T-helper 17 cell (primary cell): ENCODE measurements around the gene DBF4B. TPM values are rescaled to one million over a fixed set of nuclear protein-coding genes. Genes with fewer than 3 reads are reported as not detected.

Source experiments
- ATAC-seq: fragments of 150-1000 bp; cut with Tn5 transposase; 2 replicates; pipeline ENCODE4 v1.10.0; 2021; ENCODE audit warnings: mild to moderate bottlenecking, moderate library complexity
- DNase-seq, 3 donors: peaks; one replicate each; pipeline versions ENCODE4 v3.0.0 to v3.0.0-alpha.2; 2020 to 2021
- H3K9me3 ChIP-seq: one replicate; pipeline ENCODE4 v1.7.0; 2013; ENCODE audit warnings: low read length, mild to moderate bottlenecking; ENCODE audit not compliant: control insufficient read depth, poor library complexity, severe bottlenecking
- H3K27ac Mint-ChIP-seq: one replicate; pipeline ENCODE4 v1.8.0; 2022; ENCODE audit warnings: mild to moderate bottlenecking, moderate library complexity, mixed read lengths
- H3K27me3 Mint-ChIP-seq: one replicate; pipeline ENCODE4 v1.8.0; 2022; ENCODE audit warnings: mixed read lengths
- H3K36me3 Mint-ChIP-seq: one replicate; pipeline ENCODE4 v1.8.0; 2022; ENCODE audit warnings: low read depth, mixed read lengths
- H3K4me1 Mint-ChIP-seq: one replicate; pipeline ENCODE4 v1.8.0; 2022; ENCODE audit warnings: mild to moderate bottlenecking, mixed read lengths
- H3K4me3 Mint-ChIP-seq: one replicate; pipeline ENCODE4 v1.8.0; 2022; ENCODE audit warnings: mild to moderate bottlenecking, moderate library complexity, mixed read lengths
- total RNA-seq, 4 donors: library from RNA in 2 of 4; stranded (reverse) in 2 of 4; gene quantifications; one replicate each; pipeline ENCODE4 v1.2.3 and lab custom pipeline; 2022 to 2026

Gene DBF4B
- total RNA-seq, 2 donors from 2014 or later: 2.2 to 3.8 TPM

DNA sequence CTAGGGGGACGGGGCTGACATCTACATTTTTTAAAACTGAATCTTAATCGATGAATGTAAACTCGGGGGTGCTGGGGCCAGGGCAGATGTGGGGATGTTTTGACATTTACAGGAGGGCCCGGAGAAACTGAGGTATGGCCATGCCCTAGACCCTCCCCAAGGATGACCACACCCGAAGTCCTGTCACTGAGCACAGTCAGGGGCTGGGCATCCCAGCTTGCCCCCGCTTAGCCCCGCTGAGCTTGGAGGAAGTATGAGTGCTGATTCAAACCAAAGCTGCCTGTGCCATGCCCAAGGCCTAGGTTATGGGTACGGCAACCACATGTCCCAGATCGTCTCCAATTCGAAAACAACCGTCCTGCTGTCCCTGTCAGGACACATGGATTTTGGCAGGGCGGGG is 71.7 kb downstream of the DBF4B start:
- H3K4me3 Mint-ChIP-seq: peak overlapping the region; percentile 85
- DNase-seq (no peak), ATAC-seq (no peak)
- H3K9me3 ChIP-seq: no peaks in the 10 kb centered on the region
- H3K36me3 Mint-ChIP-seq: no peaks in the 10 kb centered on the region
- H3K27ac Mint-ChIP-seq: no peak overlapping the region
- no peaks in the 10 kb centered on the region for H3K27me3 Mint-ChIP-seq
- H3K4me1 Mint-ChIP-seq: peaks cover 11% of the 10 kb centered on the region

DNA sequence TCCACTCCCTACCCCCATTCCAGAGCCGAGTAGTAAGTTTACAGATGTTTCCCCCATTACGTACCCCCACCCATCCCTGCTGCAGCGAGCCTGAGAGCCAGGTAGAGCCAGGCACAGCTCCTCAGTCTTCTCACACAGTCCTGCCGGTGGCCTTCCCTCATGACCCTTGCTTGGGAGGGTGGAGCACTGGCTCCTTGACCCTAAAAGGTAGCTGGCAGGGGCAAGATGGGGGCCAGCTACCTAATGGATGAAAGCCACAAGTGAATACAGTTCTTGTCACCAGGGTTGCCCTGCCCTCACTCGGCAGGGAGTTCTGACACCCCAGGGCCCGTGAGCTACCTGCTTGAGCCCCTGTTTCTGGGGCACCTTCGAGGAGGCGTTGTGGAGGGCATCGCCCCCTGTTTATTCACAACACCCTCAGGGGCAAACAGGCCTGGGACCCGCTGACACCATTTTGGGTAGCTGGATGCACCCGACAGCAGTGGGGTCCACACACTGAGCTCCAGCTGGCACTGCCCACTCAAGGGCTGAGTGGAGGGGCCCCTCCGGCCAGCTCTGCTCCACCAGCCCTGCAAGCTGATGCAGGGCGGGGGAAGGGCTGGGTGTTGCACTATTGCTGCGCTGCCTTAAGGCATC is 72.5 kb downstream of the DBF4B start:
- Mint-ChIP-seq H3K36me3 (no peaks in the 10 kb centered on the region), H3K27ac (no peak overlapping the region), H3K4me1 (peaks cover 8% of the 10 kb centered on the region), H3K4me3 (no peak overlapping the region), H3K27me3 (no peaks in the 10 kb centered on the region)
- DNase-seq (no peak), ATAC-seq (no peak)
- no peaks in the 10 kb centered on the region for H3K9me3 ChIP-seq

DNA sequence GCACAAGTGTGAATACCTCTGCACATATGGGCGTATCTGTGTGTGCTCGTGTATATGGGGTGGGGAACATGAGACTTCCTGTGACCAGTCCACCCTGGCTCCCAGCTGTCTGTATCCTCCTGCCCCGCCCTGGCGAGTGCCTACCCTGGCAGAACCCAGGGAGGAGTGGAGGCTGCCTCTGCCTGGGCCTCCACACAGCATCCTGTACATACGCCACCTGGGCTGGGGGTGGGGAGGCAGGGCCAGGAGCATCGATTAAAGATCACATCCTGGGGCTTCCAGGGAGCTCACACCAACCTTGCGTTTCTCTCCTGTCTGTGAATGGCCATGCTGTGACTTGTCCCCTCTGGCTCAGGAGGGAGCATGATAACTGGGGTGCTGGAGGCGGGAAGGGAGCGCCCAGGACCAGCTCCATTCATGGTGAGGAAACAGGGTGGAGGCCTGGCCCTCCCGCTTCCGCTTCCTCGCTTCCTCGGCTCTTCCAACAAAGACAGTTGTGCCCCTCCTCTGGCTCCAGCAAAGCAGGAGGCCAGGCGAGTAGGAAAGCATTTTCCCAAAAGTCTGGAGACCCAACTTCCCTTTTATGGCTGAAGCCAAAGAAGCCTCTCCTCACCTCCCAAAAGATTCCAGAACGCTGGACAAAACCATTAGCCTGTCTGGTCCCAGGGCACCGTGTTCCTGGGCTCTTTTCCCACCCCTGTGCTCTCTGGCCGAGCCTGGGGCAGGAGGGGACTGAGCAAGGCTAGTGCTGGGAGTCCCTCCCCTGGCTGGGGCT is 73.3 kb downstream of the DBF4B start:
- Mint-ChIP-seq H3K4me3 (no peak overlapping the region), H3K27me3 (peaks cover 2% of the 10 kb centered on the region), H3K27ac (no peak overlapping the region), H3K36me3 (no peaks in the 10 kb centered on the region), H3K4me1 (peaks cover 6% of the 10 kb centered on the region)
- ATAC-seq (no peak), DNase-seq (no peak)
- H3K9me3 ChIP-seq: no peaks in the 10 kb centered on the region

DNA sequence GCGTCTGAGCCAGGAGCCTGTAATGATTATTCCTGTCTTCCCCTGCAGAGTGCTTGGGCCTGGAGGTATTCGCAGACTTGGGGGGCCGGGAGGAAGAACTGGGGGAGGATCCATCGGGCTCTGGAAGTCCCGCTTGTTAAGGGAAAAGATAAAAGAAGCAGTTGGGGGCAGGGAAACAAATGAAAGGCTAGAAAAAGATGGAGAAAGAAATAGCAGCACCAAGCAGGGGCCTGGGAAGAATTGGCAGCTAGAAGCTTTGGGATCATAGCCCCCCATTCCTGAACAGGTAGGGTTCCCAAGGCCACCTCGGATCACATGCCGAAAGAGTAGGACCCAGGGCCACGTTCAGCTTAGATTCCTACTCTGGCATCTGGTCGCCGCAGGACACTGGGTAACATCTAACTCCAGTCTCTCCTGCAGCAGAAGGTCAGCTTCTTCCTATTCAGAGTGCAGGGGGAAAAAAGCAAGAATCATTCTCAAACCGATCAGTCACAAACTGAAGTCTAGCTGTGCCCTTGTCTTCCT is 73.9 kb downstream of the DBF4B start:
- Mint-ChIP-seq H3K4me1 (peaks cover 4% of the 10 kb centered on the region), H3K36me3 (no peaks in the 10 kb centered on the region), H3K27ac (no peak overlapping the region), H3K4me3 (no peak overlapping the region), H3K27me3 (peaks cover 7% of the 10 kb centered on the region)
- DNase-seq: no peak
- no peak for ATAC-seq
- no peaks in the 10 kb centered on the region for H3K9me3 ChIP-seq

DNA sequence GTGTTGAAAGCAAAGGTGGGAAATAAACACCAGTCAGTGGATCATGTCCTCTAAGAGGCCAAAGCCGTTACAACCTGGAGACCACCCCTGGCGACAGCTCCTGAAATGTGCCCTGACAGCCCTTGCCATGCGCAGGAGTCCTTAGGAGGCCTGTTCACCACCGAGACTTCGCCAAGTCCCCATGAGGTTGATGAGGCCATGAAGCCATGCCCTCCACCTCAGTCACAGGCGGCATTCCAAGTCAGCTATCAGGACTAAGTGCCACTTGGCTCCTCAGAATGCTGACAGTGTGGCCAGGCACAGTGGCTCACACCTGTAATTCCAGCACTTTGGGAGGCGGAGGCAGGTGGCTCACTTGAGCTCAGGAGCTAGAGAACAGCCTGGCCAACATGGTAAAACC is 77.5 kb downstream of the DBF4B start:
- DNase-seq: no peak

DNA sequence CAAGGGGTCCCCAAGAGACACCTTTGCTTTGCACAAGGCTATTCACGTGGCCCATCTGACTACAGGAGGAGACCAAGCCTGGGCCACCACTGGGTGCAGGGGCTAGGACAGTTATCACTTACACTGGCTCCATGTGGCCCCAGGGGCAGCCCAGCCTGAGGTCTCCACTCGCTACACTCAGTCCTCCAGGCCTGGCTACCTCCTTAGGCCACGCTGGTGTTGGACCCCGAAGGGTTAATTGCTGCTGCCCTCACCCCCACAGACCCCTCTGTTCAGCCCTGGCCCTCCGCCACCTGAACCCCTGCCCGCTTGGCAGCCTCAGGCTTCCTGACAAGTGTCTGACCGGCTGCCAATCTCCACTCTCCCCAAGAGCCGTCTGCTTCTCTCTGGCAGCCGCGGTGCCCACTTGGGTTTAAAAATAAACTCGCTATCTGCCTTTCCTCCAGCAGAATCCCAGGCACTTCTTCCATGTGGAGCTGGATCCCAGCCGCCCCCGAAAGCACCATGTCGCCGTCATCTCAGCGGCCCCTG is 78.2 kb downstream of the DBF4B start:
- H3K9me3 ChIP-seq: no peaks in the 10 kb centered on the region
- Mint-ChIP-seq H3K27ac (no peak overlapping the region), H3K36me3 (no peaks in the 10 kb centered on the region), H3K4me3 (no peak overlapping the region), H3K4me1 (no peaks in the 10 kb centered on the region), H3K27me3 (peaks cover 7% of the 10 kb centered on the region)
- no peak for DNase-seq
- no peak for ATAC-seq

More for the DNA sequence above, 77.5 kb downstream of the DBF4B start:
- H3K9me3 ChIP-seq: no peaks in the 10 kb centered on the region
- Mint-ChIP-seq H3K36me3 (no peaks in the 10 kb centered on the region), H3K4me1 (no peaks in the 10 kb centered on the region), H3K4me3 (no peak overlapping the region), H3K27ac (no peak overlapping the region), H3K27me3 (peaks cover 7% of the 10 kb centered on the region)
- ATAC-seq: no peak

DNA sequence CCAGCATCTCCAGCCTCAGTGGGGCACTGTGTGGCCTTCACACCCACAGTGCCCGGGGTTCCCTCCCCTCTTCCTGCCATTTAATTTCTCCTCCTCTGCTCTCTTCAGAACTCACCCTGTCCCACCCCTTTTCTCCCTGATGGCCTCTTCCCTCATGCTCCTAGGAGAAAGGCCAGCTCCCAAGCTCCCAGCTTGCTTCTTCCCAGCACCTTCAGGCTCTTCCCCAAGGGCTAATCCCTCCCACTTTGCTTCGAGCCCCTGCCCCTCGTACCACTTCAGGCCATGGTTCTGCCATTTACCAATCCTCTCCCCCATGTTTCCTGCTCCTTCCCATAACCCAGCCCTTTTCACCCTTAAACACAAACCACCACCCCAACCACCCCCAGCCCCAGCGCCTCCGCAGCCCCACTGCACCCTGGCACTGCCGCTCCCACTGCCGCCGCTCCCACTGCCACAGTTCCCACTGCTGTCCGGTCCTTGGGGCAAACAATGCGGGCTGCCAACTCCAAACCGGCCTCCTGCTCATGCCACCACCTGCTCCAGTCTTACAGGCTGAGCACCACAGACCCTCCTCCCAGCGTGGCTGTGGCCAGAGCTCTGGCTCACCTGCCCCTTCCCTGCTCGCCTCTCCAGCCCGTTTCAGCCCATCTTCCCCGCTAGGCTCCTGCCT is 78.9 kb downstream of the DBF4B start:
- DNase-seq (no peak), ATAC-seq (no peak)
- H3K27ac Mint-ChIP-seq: peak overlapping the region; percentile 34
- H3K4me3 Mint-ChIP-seq: no peak overlapping the region
- no peaks in the 10 kb centered on the region for H3K36me3 Mint-ChIP-seq
- no peaks in the 10 kb centered on the region for H3K9me3 ChIP-seq
- peaks cover 7% of the 10 kb centered on the region for H3K27me3 Mint-ChIP-seq
- no peaks in the 10 kb centered on the region for H3K4me1 Mint-ChIP-seq

DNA sequence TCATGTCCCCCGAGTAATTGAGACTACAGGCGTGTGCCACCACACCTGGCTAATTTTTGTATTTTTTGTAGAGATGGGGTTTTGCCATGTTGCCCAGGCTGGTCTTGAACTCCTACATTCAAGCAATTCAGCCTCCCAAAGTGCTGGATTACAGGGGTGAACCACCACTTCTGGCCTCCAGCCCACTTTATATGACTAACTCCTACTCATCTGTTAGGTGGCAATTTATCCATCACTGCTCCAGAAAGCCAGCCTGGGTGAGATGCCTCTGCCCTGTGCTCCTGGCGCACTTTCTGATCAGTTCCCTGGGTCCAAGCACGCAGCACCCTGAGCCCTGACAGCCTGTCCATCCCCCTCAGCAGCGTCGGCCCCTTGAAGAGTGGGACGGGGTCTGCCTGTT is 79.7 kb downstream of the DBF4B start:
- peak overlapping the region; percentile 34 for H3K27ac Mint-ChIP-seq
- no peak for ATAC-seq
- H3K36me3 Mint-ChIP-seq: no peaks in the 10 kb centered on the region

DNA sequence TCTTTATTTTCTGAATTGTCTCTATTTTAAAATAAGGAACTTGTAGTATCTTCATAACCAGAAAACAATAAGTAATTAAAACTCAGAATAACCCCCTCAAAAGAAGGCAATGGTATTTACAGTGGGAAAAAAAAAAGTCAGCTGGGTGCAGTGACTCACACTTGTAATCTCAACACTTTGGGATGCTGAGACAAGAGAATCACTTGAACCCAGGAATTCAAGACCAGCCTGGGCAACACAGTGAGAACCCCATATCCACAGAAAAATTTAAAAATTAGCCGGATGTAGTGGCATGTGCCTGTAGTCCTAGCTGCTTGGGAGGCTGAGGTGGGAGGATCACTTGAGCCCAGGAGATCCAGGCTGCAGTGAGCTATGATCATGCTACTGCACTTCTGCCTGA is 83.8 kb downstream of the DBF4B start:
- Mint-ChIP-seq H3K4me3 (no peak overlapping the region), H3K36me3 (no peaks in the 10 kb centered on the region)

More for the DNA sequence above, 79.7 kb downstream of the DBF4B start:
- Mint-ChIP-seq H3K4me3 (no peak overlapping the region), H3K4me1 (no peaks in the 10 kb centered on the region), H3K27me3 (peaks cover 7% of the 10 kb centered on the region)
- no peak for DNase-seq
- no peaks in the 10 kb centered on the region for H3K9me3 ChIP-seq

DNA sequence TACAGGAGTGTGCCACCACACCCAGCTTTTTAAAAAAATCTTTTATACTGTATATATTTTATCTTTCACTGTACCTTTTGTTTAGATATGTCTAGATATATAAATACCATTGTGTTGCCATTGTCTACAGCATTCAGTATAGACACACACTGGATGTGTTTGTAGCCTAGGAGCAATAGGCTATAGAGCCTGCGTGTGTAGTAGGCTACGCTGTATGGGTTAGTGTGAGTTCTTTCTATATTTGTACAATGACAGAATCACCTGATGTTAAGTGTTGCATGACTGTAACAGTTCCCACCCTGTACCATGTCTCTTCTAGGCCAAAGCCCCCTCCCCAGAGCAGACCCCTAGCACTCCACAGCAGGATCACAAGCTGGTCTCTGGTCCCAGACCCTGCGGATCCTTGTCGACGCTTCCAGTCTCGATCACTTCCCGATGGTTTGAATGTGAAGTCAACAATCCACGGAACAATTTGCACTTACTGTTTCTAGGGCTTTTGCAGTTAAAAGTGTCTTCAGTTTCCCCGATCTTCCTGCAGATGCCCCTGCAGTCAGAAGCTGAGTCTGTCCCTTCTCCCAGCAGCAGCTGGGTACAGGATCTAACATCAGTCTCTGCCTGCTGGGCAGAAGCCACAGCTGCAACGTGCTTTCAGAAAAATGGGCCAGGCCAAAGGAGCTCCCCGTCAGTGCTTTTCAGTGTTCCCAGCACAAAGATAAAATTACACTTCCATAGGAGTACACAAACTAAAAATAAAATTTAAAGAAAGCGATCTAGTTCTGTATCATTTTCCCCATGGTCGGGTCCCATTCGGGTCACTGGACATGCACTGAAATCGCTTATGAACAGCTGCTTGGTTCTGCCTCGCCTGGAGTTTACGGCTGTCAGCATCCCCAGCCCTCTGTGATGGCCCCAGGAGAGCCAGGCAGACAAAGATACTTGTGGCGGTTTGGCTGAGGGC is 85.7 kb downstream of the DBF4B start:
- Mint-ChIP-seq H3K27ac (no peak overlapping the region), H3K27me3 (peaks cover 15% of the 10 kb centered on the region), H3K36me3 (no peaks in the 10 kb centered on the region), H3K4me3 (no peak overlapping the region), H3K4me1 (peaks cover 2% of the 10 kb centered on the region)
- H3K9me3 ChIP-seq: no peaks in the 10 kb centered on the region
- ATAC-seq (no peak), DNase-seq (no peak)

More for the DNA sequence above, 83.8 kb downstream of the DBF4B start:
- Mint-ChIP-seq H3K27ac (no peak overlapping the region), H3K4me1 (peaks cover 2% of the 10 kb centered on the region), H3K27me3 (peaks cover 10% of the 10 kb centered on the region)
- H3K9me3 ChIP-seq: no peaks in the 10 kb centered on the region
- DNase-seq (no peak), ATAC-seq (no peak)

DNA sequence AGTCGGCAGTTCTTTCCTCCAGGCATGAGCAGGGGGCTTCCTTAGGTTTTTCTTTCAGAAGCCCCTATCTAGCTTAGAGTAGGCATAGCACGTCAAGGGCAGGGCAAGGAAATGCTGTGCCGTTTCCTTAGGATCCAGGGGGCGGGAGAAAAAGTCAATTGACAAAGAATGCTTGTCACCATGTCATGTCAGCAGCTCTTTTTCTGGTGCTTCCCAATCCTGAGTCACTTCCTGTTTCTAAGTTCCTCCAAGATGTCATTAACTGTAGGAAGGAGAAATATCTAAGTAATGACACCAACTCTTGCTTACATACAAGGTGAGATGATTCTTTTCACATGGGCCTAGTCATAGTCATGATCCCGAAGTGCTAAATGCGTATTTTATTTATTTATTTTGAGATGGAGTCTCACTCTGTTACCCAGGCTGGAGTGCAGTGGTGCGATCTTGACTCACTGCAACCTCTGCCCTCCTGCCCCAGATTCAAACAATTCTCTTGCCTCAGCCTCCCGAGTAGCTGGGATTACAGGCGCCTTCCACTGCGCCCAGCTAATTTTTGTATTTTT is 86.5 kb downstream of the DBF4B start:
- DNase-seq: no peak
- Mint-ChIP-seq H3K4me3 (no peak overlapping the region), H3K27me3 (peaks cover 15% of the 10 kb centered on the region), H3K27ac (no peak overlapping the region), H3K36me3 (no peaks in the 10 kb centered on the region), H3K4me1 (peaks cover 2% of the 10 kb centered on the region)
- no peak for ATAC-seq
- no peaks in the 10 kb centered on the region for H3K9me3 ChIP-seq

DNA sequence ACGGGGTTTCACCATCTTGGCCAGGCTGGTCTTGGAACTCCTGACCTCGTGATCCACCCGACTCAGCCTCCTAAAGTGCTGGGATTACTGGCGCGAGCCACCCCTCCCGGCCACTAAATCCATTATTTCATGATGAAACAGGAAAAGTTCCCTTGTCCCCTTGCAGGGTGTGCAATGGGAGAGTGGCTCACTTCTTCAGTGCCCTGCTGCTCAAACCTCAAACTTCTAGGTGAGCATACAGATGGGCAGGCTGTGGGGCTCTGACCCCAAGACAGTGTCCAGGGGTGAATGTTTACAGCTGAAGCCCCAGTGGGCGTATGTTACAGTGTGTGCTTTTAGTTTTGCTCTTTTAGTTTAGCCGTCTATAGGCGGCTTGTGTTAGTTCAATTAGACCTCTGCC is 87.0 kb downstream of the DBF4B start:
- H3K4me1 Mint-ChIP-seq: peaks cover 2% of the 10 kb centered on the region
- H3K4me3 Mint-ChIP-seq: no peak overlapping the region
- no peaks in the 10 kb centered on the region for H3K36me3 Mint-ChIP-seq
- ATAC-seq (no peak), DNase-seq (no peak)
- no peaks in the 10 kb centered on the region for H3K9me3 ChIP-seq
- H3K27ac Mint-ChIP-seq: no peak overlapping the region
- H3K27me3 Mint-ChIP-seq: peaks cover 15% of the 10 kb centered on the region
